Measurements from ENCODE around the gene TMEM270.

TMEM270 gene

GRCh38 chr7:73828107-73828803, 32.7 kb upstream of the TMEM270 start:
- WGBS = 76% methylated on average over 11 of the region's 14 CpGs
- peaks cover 27% of the 10 kb centered on the region for H3K4me1 ChIP-seq (ENCODE audit: control insufficient read depth, insufficient read depth, low read depth, low read length)

GRCh38 chr7:73828972-73829371, 32.0 kb upstream of the TMEM270 start:
- Histone ChIP-seq H3K9ac (ENCODE audit: low read length) (no peak overlapping the region), H3K27me3 (ENCODE audit: control insufficient read depth in 1 of 2, insufficient read depth in 1 of 2, low read length in 2 of 2) (no peaks in the 10 kb centered on the region), H3K14ac (ENCODE audit: low read length in 2 of 2) (no peak overlapping the region), H3K9me3 (ENCODE audit: control insufficient read depth, low read length) (no peaks in the 10 kb centered on the region), H2BK120ac (ENCODE audit: low read depth, low read length) (no peak overlapping the region), H2BK15ac (ENCODE audit: low read depth, poor library complexity, severe bottlenecking) (peak overlapping the region; percentile 52), H2BK12ac (ENCODE audit: low read length in 2 of 2) (peak overlapping the region in 1 of 2 experiments; percentile 38), H2AFZ (ENCODE audit: low read depth, low read length) (no peak overlapping the region), H2BK5ac (ENCODE audit: low read depth, low read length, poor library complexity, severe bottlenecking) (no peak overlapping the region), H3K4me3 (ENCODE audit: insufficient read depth in 1 of 2, low read depth in 1 of 2, low read length in 2 of 2) (no peak overlapping the region), H3K36me3 (ENCODE audit: control insufficient read depth in 1 of 2, insufficient read depth in 2 of 2, low read depth in 1 of 2, low read length in 2 of 2) (no peaks in the 10 kb centered on the region), H4K91ac (ENCODE audit: low read length) (no peak overlapping the region), H3K4me2 (ENCODE audit: low read length, poor library complexity, severe bottlenecking) (no peak overlapping the region), H4K8ac (ENCODE audit: low read length) (peak overlapping the region; percentile 12), H2AK5ac (ENCODE audit: low read length, severe bottlenecking) (peak overlapping the region; percentile 21), H3K18ac (ENCODE audit: low read depth in 1 of 2, low read length in 2 of 2) (no peak overlapping the region), H3K23ac (ENCODE audit: low read length in 2 of 2) (no peak overlapping the region), H3K4ac (ENCODE audit: low read depth in 1 of 2, low read length in 2 of 2) (no peak overlapping the region), H3K4me1 (ENCODE audit: control insufficient read depth, insufficient read depth, low read depth, low read length) (peaks cover 32% of the 10 kb centered on the region), H3K27ac (ENCODE audit: low read length, poor library complexity, severe bottlenecking) (no peak overlapping the region), H3K79me1 (replicated peaks; ENCODE audit: low read length, poor library complexity, severe bottlenecking) (no peaks in the 10 kb centered on the region)
- WGBS = 97% methylated on average over 5 of the region's 5 CpGs
- no peak for DNase-seq

More at GRCh38 chr7:73828107-73828803, 32.7 kb upstream of the TMEM270 start:
- Histone ChIP-seq H3K27ac (ENCODE audit: low read length, poor library complexity, severe bottlenecking) (no peak overlapping the region), H3K9ac (ENCODE audit: low read length) (no peak overlapping the region), H2AK5ac (ENCODE audit: low read length, severe bottlenecking) (no peak overlapping the region), H3K23ac (ENCODE audit: low read length in 2 of 2) (no peak overlapping the region), H3K4ac (ENCODE audit: low read depth in 1 of 2, low read length in 2 of 2) (no peak overlapping the region), H2BK120ac (ENCODE audit: low read depth, low read length) (no peak overlapping the region), H3K14ac (ENCODE audit: low read length in 2 of 2) (no peak overlapping the region), H3K79me1 (replicated peaks; ENCODE audit: low read length, poor library complexity, severe bottlenecking) (no peaks in the 10 kb centered on the region), H2BK15ac (ENCODE audit: low read depth, poor library complexity, severe bottlenecking) (no peak overlapping the region), H3K4me2 (ENCODE audit: low read length, poor library complexity, severe bottlenecking) (no peak overlapping the region), H2AFZ (ENCODE audit: low read depth, low read length) (no peak overlapping the region), H3K27me3 (ENCODE audit: control insufficient read depth in 1 of 2, insufficient read depth in 1 of 2, low read length in 2 of 2) (no peaks in the 10 kb centered on the region), H4K91ac (ENCODE audit: low read length) (no peak overlapping the region), H3K4me3 (ENCODE audit: insufficient read depth in 1 of 2, low read depth in 1 of 2, low read length in 2 of 2) (no peak overlapping the region), H3K18ac (ENCODE audit: low read depth in 1 of 2, low read length in 2 of 2) (peak overlapping the region in 1 of 2 experiments; percentile 55), H4K8ac (ENCODE audit: low read length) (no peak overlapping the region), H2BK5ac (ENCODE audit: low read depth, low read length, poor library complexity, severe bottlenecking) (no peak overlapping the region), H3K9me3 (ENCODE audit: control insufficient read depth, low read length) (no peaks in the 10 kb centered on the region), H3K36me3 (ENCODE audit: control insufficient read depth in 1 of 2, insufficient read depth in 2 of 2, low read depth in 1 of 2, low read length in 2 of 2) (no peaks in the 10 kb centered on the region), H2BK12ac (ENCODE audit: low read length in 2 of 2) (no peak overlapping the region)
- peak; percentile 73 for DNase-seq

GRCh38 chr7:73829505-73829904, 31.5 kb upstream of the TMEM270 start:
- Histone ChIP-seq H2BK5ac (ENCODE audit: low read depth, low read length, poor library complexity, severe bottlenecking) (no peak overlapping the region), H3K4me2 (ENCODE audit: low read length, poor library complexity, severe bottlenecking) (no peak overlapping the region), H3K9ac (ENCODE audit: low read length) (no peak overlapping the region), H3K9me3 (ENCODE audit: control insufficient read depth, low read length) (no peaks in the 10 kb centered on the region), H3K23ac (ENCODE audit: low read length in 2 of 2) (no peak overlapping the region), H3K27ac (ENCODE audit: low read length, poor library complexity, severe bottlenecking) (no peak overlapping the region), H3K27me3 (ENCODE audit: control insufficient read depth in 1 of 2, insufficient read depth in 1 of 2, low read length in 2 of 2) (no peaks in the 10 kb centered on the region), H3K4ac (ENCODE audit: low read depth in 1 of 2, low read length in 2 of 2) (no peak overlapping the region), H3K36me3 (ENCODE audit: control insufficient read depth in 1 of 2, insufficient read depth in 2 of 2, low read depth in 1 of 2, low read length in 2 of 2) (no peaks in the 10 kb centered on the region), H2AFZ (ENCODE audit: low read depth, low read length) (no peak overlapping the region), H3K4me1 (ENCODE audit: control insufficient read depth, insufficient read depth, low read depth, low read length) (peaks cover 32% of the 10 kb centered on the region), H4K8ac (ENCODE audit: low read length) (no peak overlapping the region), H3K4me3 (ENCODE audit: insufficient read depth in 1 of 2, low read depth in 1 of 2, low read length in 2 of 2) (no peak overlapping the region), H4K91ac (ENCODE audit: low read length) (peak overlapping the region; percentile 74), H2BK12ac (ENCODE audit: low read length in 2 of 2) (peak overlapping the region in 1 of 2 experiments; percentile 38), H2AK5ac (ENCODE audit: low read length, severe bottlenecking) (no peak overlapping the region), H3K14ac (ENCODE audit: low read length in 2 of 2) (peak overlapping the region in 1 of 2 experiments; percentile 23), H2BK120ac (ENCODE audit: low read depth, low read length) (no peak overlapping the region), H3K79me1 (replicated peaks; ENCODE audit: low read length, poor library complexity, severe bottlenecking) (no peaks in the 10 kb centered on the region), H3K18ac (ENCODE audit: low read depth in 1 of 2, low read length in 2 of 2) (no peak overlapping the region), H2BK15ac (ENCODE audit: low read depth, poor library complexity, severe bottlenecking) (peak overlapping the region; percentile 52)
- WGBS = 60% methylated on average over 7 of the region's 7 CpGs
- no peak for DNase-seq

GRCh38 chr7:73829921-73830680, 30.9 kb upstream of the TMEM270 start:
- Histone ChIP-seq H3K9ac (ENCODE audit: low read length) (no peak overlapping the region), H3K27ac (ENCODE audit: low read length, poor library complexity, severe bottlenecking) (no peak overlapping the region), H2BK5ac (ENCODE audit: low read depth, low read length, poor library complexity, severe bottlenecking) (no peak overlapping the region), H3K36me3 (ENCODE audit: control insufficient read depth in 1 of 2, insufficient read depth in 2 of 2, low read depth in 1 of 2, low read length in 2 of 2) (no peaks in the 10 kb centered on the region), H2BK15ac (ENCODE audit: low read depth, poor library complexity, severe bottlenecking) (peak overlapping the region; percentile 8), H4K8ac (ENCODE audit: low read length) (no peak overlapping the region), H3K4me3 (ENCODE audit: insufficient read depth in 1 of 2, low read depth in 1 of 2, low read length in 2 of 2) (no peak overlapping the region), H3K4me1 (ENCODE audit: control insufficient read depth, insufficient read depth, low read depth, low read length) (peaks cover 32% of the 10 kb centered on the region), H4K91ac (ENCODE audit: low read length) (no peak overlapping the region), H2AK5ac (ENCODE audit: low read length, severe bottlenecking) (peak overlapping the region; percentile 30), H3K27me3 (ENCODE audit: control insufficient read depth in 1 of 2, insufficient read depth in 1 of 2, low read length in 2 of 2) (no peaks in the 10 kb centered on the region), H3K4ac (ENCODE audit: low read depth in 1 of 2, low read length in 2 of 2) (no peak overlapping the region), H3K9me3 (ENCODE audit: control insufficient read depth, low read length) (no peaks in the 10 kb centered on the region), H2BK120ac (ENCODE audit: low read depth, low read length) (no peak overlapping the region), H3K18ac (ENCODE audit: low read depth in 1 of 2, low read length in 2 of 2) (no peak overlapping the region), H3K23ac (ENCODE audit: low read length in 2 of 2) (no peak overlapping the region), H2BK12ac (ENCODE audit: low read length in 2 of 2) (no peak overlapping the region), H3K4me2 (ENCODE audit: low read length, poor library complexity, severe bottlenecking) (no peak overlapping the region), H2AFZ (ENCODE audit: low read depth, low read length) (no peak overlapping the region), H3K79me1 (replicated peaks; ENCODE audit: low read length, poor library complexity, severe bottlenecking) (no peaks in the 10 kb centered on the region), H3K14ac (ENCODE audit: low read length in 2 of 2) (no peak overlapping the region)
- WGBS = 86% methylated on average over 13 of the region's 13 CpGs
- DNase-seq = no peak

All from mesenchymal stem cell (in vitro differentiated cells and primary cell).